HG02981 (cell line): ENCODE measurements around the gene CANX.

Experiments used
- ATAC-seq: cut with Tn5 transposase; IDR thresholded peaks from one replicate; pipeline ENCODE4 v1.9.1; 2021; ENCODE audit warnings: mild to moderate bottlenecking, moderate library complexity; ENCODE audit not compliant: unreplicated experiment

CANX gene

DNA sequence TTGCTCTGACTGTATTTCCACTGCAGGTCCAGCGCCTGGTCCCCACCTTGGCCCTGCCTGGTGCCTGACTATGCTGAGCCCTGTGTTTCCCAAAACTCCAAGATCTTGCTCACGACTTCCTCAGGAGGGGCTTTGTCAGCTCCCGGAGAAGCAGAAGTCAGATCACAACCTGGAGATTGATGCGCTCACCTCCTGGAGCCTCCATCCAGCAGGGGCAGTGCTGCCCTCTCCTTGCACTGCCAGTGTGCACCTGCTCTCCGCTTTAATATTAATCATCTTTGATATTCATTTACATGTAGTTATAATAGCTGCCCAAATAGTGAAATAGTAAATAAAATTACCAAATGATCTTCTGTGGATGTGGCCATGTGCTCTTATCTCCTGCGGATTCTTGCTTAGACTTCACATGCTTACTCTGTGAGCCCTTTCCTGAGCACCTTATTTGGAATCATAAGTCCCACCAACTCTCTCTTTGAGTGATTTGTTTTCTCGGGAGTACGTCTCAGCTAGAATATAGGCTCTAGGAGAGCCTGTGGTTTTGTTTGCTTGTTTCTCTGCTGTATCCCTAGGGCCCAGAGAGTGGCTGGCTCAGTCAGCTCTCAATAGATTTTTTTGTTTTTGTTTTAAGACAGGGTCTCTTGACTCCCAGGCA is 51.2 kb downstream of the CANX start:
- no peak for ATAC-seq

DNA sequence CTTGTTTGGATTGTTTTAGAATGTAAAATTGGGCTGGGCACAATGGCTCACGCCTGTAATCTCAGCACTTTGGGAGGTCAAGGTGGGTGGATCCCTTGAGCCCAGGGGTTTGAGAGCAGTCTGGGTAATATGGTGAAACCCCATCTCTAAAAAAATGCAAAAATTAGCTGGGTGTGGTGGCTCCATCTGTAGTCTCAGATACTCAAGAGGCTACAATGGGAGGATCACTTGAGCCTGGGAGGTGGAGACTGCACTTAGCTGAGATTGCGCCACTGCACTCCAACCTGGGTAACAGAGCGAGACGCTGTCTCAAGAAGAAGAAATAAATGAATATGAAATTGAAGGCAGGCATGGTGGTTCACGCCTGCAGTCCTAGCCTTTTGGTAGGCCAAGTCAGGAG is 55.2 kb downstream of the CANX start:
- no peak for ATAC-seq

- ATAC-seq, result no peak
Measured at GRCh38 chr5:179755022-179755421, 56.3 kb downstream of the CANX start.

GRCh38 chr5:179758955-179759354 is 60.2 kb downstream of the CANX start:
- no peak for ATAC-seq

DNA sequence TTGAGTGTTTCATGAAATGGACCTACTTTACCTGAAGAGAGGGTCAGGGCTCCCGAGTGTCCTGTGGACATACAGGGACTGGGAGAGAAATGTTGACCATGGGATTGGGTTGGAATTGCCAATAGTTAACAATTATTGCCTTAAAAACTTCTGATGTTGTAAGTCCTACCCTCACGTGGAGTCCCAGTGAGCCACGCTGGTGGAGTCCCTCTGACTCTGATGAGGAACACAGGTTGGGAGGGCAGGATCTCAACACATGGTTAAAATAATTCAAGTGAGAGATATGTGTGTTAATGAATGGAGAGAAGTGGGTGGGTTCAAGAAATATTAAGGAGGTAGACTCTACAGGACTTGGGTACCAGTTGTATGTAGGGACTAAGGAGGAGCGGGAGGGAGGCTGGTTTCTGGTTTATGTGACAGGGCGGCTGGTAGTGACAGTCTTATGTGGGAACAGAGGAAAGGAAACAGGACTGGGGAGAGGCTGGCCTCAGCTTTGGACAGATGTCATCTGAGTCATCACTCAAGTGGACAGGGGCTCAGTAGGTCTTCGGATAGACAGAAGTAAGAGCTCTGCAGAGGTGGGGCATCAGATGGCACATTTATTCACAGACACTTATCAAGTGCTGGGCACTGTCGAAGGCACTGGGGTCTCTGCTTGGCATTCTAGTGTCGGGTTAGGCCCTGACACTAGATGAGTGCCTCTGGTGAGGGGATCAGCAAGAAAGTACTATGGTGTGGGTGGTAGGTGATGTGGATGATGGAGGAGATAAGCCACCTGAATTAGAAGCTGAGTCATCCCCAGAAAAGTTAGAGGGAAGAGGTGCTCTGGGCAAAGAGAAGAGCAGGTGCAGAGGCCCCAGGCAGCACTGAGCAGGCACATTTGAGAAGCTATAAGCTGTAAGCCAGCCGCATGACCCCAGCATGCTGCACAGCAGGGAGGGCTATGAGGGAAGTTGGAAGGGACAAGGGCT is 61.1 kb downstream of the CANX start:
- ATAC-seq, result no peak

GRCh38 chr5:179762079-179762780 is 63.5 kb downstream of the CANX start:
- ATAC-seq, result no peak

GRCh38 chr5:179762781-179763176 is 64.0 kb downstream of the CANX start:
- ATAC-seq, result no peak

DNA sequence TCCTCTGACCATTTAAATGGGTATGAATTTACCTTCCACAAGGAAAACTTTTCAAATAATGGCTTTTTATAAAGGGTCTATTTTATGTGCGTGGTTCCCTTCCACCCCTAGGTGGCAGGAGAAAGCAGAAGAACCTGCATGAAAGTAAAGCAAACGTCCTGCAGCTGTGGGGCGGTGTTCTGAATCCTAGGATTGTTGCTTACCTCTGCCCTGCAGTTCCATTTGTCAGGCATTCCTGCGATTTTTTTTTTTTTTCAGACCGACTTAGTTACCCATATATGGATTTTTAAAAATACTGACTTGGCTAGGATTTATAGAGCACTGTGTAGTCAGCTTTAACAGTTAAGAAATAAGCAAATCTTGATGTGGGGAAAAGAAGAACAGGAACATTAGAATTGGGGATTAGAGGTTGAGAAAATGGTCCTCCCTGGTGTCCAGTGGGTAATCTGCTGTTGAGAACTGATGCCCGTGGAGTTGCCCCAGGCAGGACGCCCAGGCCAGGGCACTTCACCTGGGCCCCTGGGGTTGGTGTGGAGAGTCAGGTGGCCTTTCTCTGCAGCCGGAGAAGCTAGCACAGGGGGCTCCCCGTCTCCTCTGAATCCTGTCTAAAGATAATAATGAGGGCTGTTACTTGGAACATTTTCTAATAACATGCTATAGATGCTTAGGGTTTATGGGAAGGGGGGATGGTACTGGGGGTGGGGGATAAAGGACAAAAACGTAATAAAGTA is 64.6 kb downstream of the CANX start:
- ATAC-seq, result peak; percentile 70

GRCh38 chr5:179764056-179764455 is 65.3 kb downstream of the CANX start:
- ATAC-seq, result no peak

DNA sequence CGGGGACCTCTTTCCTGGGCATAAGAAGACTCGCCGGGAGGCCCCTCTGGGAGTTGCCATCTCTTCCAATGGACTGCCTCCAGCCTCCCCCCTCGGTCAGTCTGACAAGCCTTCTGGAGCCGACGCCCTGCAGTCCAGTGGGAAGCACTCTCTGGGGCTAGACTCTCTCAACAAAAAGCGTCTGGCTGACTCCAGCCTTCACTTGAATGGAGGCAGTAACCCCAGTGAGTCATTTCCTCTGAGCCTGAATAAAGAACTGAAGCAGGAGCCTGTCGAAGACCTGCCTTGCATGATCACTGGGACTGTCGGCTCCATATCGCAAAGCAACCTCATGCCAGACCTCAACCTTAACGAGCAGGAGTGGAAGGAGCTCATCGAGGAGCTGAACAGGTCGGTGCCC is 66.6 kb downstream of the CANX start:
- ATAC-seq, result no peak

DNA sequence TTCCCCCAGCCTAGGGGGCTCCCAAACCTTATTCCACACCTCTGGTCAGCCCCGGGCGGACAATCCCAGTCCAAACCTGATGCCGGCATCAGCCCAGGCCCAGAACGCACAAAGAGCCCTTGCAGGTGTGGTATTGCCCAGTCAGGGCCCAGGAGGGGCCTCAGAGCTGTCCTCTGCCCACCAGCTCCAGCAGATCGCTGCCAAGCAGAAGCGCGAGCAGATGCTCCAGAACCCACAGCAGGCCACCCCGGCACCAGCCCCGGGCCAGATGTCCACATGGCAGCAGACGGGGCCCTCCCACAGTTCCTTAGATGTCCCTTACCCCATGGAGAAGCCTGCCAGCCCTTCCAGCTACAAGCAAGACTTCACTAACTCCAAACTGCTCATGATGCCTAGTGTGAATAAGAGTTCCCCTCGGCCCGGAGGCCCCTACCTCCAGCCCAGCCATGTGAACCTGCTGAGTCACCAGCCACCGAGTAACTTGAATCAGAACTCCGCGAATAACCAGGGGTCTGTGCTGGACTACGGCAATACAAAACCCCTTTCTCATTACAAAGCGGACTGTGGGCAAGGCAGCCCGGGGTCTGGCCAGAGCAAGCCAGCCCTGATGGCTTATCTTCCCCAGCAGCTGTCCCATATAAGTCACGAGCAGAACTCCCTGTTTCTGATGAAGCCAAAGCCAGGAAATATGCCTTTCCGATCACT is 67.4 kb downstream of the CANX start:
- ATAC-seq, result no peak

GRCh38 chr5:179766726-179767455 is 68.1 kb downstream of the CANX start:
- no peak for ATAC-seq

- no peak for ATAC-seq
Measured at GRCh38 chr5:179767496-179768100, 68.8 kb downstream of the CANX start.

DNA sequence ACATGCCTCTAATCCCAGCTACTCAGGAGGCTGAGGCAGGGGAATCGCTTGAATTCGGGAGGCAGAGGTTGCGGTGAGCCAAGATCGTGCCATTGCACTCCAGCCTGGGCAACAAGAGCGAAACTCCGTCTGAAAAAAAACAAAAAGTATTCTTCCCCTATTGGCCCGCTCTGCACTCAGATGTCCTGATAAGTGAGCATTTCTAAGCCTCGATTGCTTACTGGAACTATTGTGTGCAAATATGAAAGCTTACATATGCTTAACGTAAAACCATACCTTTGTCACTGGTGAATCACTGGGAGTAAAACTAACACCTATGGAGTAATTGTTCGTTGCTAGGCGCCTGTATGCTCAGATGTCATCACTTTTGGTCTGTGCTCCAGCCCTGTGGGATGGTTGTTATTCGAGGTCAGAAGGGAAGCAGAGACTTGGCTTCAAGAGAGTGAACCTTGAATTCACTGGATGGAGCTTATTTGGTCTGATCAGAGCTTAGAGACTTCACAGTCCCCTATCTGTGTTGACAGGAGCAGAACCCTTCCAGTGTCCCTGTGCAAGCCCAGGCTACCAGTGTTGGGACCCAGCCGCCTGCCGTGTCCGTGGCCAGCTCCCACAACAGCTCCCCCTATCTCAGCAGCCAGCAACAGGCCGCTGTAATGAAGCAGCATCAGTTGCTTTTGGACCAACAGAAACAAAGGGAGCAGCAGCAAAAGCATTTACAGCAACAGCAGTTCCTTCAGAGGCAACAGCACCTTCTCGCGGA is 69.7 kb downstream of the CANX start:
- ATAC-seq, result no peak

DNA sequence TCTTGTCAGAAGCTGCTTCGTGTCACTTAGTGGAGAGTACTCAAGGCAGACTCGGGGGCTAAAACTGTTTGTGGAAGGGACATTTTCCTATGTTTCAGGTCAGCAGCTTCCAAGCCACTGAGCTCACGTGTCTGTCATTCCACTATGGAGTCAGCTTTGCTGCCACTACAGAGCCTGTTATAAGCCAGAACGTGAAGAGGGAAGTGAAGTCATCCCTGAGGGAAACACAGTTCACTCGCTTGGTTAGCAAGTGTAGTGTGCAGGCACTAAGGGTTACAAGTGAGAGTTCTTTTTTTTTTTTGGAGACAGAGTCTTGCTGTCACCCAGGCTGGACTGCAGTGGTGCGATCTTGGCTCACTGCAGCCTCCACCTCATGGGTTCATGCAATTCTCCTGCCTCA is 70.5 kb downstream of the CANX start:
- ATAC-seq, result no peak

GRCh38 chr5:179769796-179770195 is 71.0 kb downstream of the CANX start:
- no peak for ATAC-seq

DNA sequence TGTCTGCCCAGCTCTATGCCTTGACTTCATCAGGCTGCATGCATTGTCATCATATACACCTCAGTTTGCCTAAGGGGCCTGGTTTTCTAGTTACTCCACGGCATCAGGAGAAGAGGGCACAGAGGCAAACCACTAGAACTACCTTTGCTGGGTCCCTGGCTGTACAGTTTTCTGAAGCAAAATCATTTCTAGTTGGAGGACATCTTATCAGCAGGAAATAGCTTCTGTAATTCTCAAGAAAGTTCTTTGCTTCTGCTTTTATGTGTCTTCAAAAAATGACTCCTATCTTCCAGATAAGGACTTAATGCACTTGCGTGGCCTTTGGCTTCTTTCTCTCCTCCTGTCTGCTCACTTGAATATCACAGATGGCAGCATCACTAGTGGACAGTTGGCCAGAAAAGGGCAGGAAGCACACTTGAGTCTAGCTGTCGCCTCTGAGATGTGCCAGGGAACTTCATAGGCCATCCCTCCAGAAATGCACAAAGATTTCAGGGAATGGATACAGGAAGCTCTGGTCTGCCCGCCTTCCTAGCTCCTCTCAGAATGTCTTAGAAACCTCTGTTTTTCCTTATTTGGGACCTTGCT is 72.6 kb downstream of the CANX start:
- no peak for ATAC-seq

- ATAC-seq, result no peak
Measured at GRCh38 chr5:179772351-179772750, 73.6 kb downstream of the CANX start.
